Thoracic aorta (tissue), 2 donors: Measurements from ENCODE around the gene ACACA. TPM values are rescaled to one million over a fixed set of nuclear protein-coding genes. Genes with fewer than 3 reads are reported as not detected.

Experiments used
- ATAC-seq: fragments of 150-250 bp; one replicate; pipeline ENCODE4 v1.8.0; 2017; ENCODE audit warnings: low read depth; ENCODE audit not compliant: insufficient number of reproducible peaks, low FRiP score
- DNase-seq: peaks from one replicate; pipeline ENCODE4 v3.0.0-alpha.2; 2020; ENCODE audit warnings: low spot score
- H3K27ac ChIP-seq, 2 donors: fragments of 200-600 bp; sonication (generic); 1 replicate in 1 of 2; 2 replicates in 1 of 2; pipeline ENCODE4 v1.5.1; 2016; ENCODE audit warnings: mild to moderate bottlenecking in 2 of 2, moderate library complexity in 2 of 2
- H3K27me3 ChIP-seq: fragments of 200-600 bp; sonication (generic); replicated peaks from 2 replicates; pipeline ENCODE4 v1.6.0; 2016; ENCODE audit warnings: mild to moderate bottlenecking; ENCODE audit not compliant: insufficient read depth
- H3K36me3 ChIP-seq: fragments of 200-600 bp; sonication (generic); one replicate; pipeline ENCODE4 v1.5.1; 2016
- H3K4me1 ChIP-seq, 2 donors: fragments of 200-600 bp; sonication (generic); 1 replicate in 1 of 2; 2 replicates in 1 of 2; pipeline versions ENCODE4 v1.5.1 to v1.6.0; 2016; ENCODE audit warnings: low read depth in 2 of 2, mild to moderate bottlenecking in 1 of 2; ENCODE audit not compliant: control insufficient read depth in 1 of 2
- H3K4me3 ChIP-seq: fragments of 200-600 bp; sonication (generic); 2 replicates; pipeline ENCODE4 v1.5.1; 2016; ENCODE audit warnings: mild to moderate bottlenecking
- H3K9me3 ChIP-seq: fragments of 200-600 bp; sonication (generic); 2 replicates; pipeline ENCODE4 v1.5.1; 2016
- total RNA-seq, 2 donors: library from RNA; depleted of rRNA; stranded (reverse); fragments of >200 nt; gene quantifications; one replicate each; pipeline versions ENCODE4 v1.1.0 to v1.2.3, GENCODE V29; 2016
- TF ChIP-seq, protein P1 (sequence below): fragments of 200-600 bp; sonication (generic); IDR thresholded peaks from one replicate; pipeline ENCODE4 v1.5.1; 2019; ENCODE audit warnings: antibody characterized with exemption

The ACACA gene
- total RNA-seq, 2 donors from 2014 or later, result 20.7 to 34.0 TPM

DNA sequence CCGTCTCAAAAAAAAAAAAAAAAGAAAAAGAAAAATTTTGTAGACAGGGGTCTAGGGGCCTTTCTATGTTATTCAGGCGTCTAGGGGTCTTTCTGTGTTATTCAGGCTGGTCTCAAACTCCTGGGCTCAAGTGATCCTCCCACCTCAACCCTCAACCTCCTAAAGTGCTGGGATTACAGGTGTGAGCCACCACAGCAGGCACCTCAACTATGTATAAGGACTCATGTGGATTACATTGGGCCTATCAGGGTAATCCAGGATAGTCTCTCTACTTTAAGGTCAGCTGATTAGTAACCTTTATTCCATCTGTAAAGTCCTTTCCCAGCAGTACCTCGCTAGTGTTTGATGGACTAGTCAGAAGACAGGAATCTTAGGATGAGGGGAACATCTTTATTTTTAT is 22.4 kb upstream of the ACACA start:
- H3K36me3 ChIP-seq, result peaks cover 17% of the 10 kb centered on the region
- TF ChIP-seq, protein P1, sequence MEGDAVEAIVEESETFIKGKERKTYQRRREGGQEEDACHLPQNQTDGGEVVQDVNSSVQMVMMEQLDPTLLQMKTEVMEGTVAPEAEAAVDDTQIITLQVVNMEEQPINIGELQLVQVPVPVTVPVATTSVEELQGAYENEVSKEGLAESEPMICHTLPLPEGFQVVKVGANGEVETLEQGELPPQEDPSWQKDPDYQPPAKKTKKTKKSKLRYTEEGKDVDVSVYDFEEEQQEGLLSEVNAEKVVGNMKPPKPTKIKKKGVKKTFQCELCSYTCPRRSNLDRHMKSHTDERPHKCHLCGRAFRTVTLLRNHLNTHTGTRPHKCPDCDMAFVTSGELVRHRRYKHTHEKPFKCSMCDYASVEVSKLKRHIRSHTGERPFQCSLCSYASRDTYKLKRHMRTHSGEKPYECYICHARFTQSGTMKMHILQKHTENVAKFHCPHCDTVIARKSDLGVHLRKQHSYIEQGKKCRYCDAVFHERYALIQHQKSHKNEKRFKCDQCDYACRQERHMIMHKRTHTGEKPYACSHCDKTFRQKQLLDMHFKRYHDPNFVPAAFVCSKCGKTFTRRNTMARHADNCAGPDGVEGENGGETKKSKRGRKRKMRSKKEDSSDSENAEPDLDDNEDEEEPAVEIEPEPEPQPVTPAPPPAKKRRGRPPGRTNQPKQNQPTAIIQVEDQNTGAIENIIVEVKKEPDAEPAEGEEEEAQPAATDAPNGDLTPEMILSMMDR, result no peak
- no peak overlapping the region for H3K4me3 ChIP-seq

DNA sequence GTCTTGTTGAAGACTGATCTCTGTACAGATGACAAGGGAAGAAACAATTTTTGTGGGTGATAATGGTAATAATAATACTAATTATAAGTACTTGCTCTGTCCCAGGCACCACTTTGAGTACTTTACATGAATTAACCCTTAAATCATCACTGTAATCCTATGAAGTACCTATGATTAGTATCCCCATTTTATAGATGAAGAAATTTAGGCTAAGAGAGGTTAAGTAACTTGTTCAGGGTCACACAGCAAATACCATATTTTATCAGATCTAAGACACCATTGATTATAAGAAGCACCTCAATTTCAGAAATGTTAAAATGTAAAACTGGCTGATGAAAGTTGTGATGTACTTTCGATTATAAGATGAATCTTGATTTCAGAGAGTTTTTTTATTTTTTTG is 18.6 kb upstream of the ACACA start:
- Histone ChIP-seq H3K9me3 (no peaks in the 10 kb centered on the region), H3K27ac (no peak overlapping the region), H3K4me1 (peaks cover 0 to 6% of the 10 kb centered on the region in 2 donors), H3K27me3 (no peaks in the 10 kb centered on the region), H3K4me3 (no peak overlapping the region), H3K36me3 (peaks cover 20% of the 10 kb centered on the region)
- DNase-seq (no peak), ATAC-seq (no peak)
- TF ChIP-seq, protein P1, result no peak

More for the DNA sequence above, 22.4 kb upstream of the ACACA start:
- Histone ChIP-seq H3K27ac (no peak overlapping the region), H3K4me1 (peaks cover 0 to 22% of the 10 kb centered on the region in 2 donors), H3K27me3 (no peaks in the 10 kb centered on the region), H3K9me3 (no peaks in the 10 kb centered on the region)
- DNase-seq, result no peak
- ATAC-seq, result no peak

DNA sequence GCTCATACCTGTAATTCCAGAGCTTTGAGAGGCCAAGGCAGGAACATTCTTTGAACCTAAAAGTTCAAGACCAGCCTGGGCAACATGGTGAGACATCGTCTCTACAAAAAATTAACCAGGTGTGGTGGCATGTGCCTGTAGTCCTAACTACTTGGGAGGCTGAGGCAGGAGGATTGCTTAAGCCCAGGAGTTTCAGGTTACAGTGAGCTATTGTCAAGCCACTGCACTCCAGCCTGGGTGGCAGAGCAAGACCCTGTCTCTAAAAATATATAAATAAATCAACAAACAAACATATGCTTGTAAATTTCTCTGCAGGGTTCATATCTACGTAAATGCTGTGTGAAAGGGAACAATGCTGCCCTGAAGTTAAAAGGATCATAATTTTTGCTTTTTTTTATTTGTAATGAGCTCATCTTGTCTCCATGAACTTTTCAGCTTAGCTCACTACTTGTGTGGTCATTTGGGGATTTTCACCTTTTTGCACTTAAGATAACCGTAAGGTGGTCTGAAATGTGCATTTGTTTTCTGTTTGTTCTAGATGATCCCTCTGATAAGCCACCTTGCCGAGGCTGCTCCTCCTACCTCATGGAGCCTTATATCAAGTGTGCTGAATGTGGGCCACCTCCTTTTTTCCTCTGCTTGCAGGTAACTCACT is 16.5 kb upstream of the ACACA start:
- Histone ChIP-seq H3K4me3 (no peak overlapping the region), H3K9me3 (no peaks in the 10 kb centered on the region), H3K27ac (no peak overlapping the region), H3K4me1 (no peaks in the 10 kb centered on the region), H3K27me3 (no peaks in the 10 kb centered on the region), H3K36me3 (peaks cover 15% of the 10 kb centered on the region)
- DNase-seq (no peak), ATAC-seq (no peak)
- TF ChIP-seq, protein P1, result no peak

DNA sequence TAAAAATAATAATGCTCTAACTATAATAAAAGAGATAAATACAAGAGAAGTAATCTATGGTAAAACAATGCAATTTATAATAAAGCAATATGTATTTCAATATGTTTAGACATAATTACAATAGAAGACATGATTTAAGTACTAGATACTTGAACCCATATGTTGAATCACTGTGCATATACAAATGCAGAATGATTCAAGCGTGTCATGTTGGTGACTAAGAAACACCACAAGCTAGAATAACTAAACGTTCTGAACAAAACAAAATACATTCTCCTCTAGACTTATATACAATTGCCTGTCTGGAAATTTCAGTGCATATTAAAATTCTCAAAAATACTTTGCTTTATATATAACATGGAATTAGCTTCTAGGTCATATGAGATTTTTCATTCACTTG is 11.2 kb upstream of the ACACA start:
- Histone ChIP-seq H3K27me3 (no peaks in the 10 kb centered on the region), H3K36me3 (peaks cover 20% of the 10 kb centered on the region), H3K4me1 (no peaks in the 10 kb centered on the region), H3K9me3 (no peaks in the 10 kb centered on the region), H3K27ac (no peak overlapping the region), H3K4me3 (no peak overlapping the region)
- DNase-seq, result no peak
- TF ChIP-seq, protein P1, result no peak
- no peak for ATAC-seq

DNA sequence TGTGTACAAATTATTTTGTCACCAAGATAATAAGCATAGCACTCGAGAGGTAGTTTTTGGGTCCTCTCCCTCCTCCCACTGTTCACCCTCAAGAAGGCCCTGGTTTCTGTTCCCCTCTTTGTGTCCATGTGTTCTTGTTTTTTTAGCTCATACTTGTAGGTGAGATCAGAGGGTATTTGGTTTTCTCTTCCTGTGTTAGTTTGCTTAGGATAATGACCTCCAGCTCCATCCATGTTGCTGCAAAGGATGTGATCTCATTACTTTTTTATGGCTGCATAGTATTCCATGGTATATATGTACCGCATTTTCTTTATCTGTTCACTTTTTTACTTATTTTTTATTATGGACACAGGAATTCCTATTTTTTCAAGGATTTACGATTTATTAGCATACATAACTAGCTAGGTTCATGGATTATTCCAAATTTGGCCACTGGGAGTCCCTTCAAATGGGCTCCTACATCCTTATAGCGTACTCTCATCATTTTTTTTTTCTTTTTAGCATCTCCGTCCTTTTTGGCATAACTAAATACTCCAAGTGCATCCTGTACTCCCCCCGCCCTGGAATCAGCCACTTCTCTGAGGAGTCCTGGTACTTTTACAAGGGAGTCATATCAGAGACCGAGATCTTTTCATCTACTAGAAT is 7.4 kb upstream of the ACACA start:
- TF ChIP-seq, protein P1, result no peak
- Histone ChIP-seq H3K27ac (no peak overlapping the region), H3K4me3 (no peak overlapping the region), H3K9me3 (no peaks in the 10 kb centered on the region), H3K27me3 (no peaks in the 10 kb centered on the region), H3K4me1 (no peaks in the 10 kb centered on the region), H3K36me3 (peaks cover 25% of the 10 kb centered on the region)
- DNase-seq (no peak), ATAC-seq (no peak)
